ENCODE measurements around the gene CCDC78. TPM values are rescaled to one million over a fixed set of nuclear protein-coding genes. Genes with fewer than 3 reads are reported as not detected.

The CCDC78 gene
- total and polyA plus RNA-seq, 5 donors from 2014 or later: 0.37 to 2.5 (median 0.45) TPM

DNA sequence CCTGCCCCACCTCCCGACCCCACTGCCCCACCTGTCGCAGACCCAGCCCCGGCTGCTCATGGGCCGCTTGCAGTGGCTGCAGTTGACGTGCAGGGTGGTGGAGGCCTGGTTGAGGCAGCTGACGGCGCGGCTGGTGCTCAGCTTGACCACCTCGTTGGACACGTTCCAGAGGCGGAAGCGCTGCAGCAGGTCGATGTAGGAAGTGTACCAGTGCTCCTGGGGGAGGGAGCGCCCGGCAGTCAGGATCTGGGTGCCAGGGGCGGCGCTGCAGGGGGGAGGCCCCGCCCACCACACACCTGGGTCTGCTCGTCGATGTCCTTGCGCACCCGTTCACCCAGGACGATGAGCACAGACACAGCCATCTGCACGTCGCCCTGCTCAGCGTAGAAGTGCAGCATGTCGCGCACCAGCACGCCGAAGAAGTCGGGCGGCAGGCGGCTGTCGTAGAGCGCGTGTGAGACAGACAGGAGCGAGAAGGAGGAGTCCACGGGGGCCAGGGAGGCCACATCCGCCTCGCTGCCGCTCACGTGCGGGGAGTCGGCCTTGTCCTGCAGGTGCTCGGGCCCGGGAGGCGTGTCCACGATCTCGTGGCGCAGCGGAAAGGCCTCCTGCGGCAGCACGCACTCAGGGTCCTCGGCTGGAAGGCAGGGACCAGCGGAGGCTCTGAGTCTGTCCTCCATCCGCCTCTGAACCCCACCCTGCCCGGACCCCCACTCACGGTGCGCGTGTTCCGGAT is 41.1 kb downstream of the CCDC78 start:
- Histone ChIP-seq H3K36me3 (ENCODE audit: control insufficient read depth, insufficient read depth, low read length) (peaks cover 12% of the 10 kb centered on the region), H3K27me3 (ENCODE audit: control insufficient read depth, insufficient read depth, low read length) (no peaks in the 10 kb centered on the region), H3K27ac (ENCODE audit: insufficient read depth, low read length, poor library complexity, severe bottlenecking) (peak overlapping the region; percentile 73), H3K4me1 (ENCODE audit: control insufficient read depth, insufficient read depth, low read length, poor library complexity, severe bottlenecking) (peaks cover 46% of the 10 kb centered on the region), H3K9me3 (ENCODE audit: control insufficient read depth in 2 of 2, low read length in 2 of 2) (no peaks in the 10 kb centered on the region), H3K4me3 (ENCODE audit: low read depth, low read length) (no peak overlapping the region)
- DNase-seq (no peak), ATAC-seq (ENCODE audit: low read depth in 2 of 2) (no peak)
- Mint-ChIP-seq H3K9me3 (no peaks in the 10 kb centered on the region), H3K36me3 (peaks cover 3% of the 10 kb centered on the region), H3K4me1 (peaks cover 0 to 49% (median 6%) of the 10 kb centered on the region in 4 donors), H3K4me3 (no peak overlapping the region), H3K27me3 (no peaks in the 10 kb centered on the region), H3K27ac (no peak overlapping the region)

DNA sequence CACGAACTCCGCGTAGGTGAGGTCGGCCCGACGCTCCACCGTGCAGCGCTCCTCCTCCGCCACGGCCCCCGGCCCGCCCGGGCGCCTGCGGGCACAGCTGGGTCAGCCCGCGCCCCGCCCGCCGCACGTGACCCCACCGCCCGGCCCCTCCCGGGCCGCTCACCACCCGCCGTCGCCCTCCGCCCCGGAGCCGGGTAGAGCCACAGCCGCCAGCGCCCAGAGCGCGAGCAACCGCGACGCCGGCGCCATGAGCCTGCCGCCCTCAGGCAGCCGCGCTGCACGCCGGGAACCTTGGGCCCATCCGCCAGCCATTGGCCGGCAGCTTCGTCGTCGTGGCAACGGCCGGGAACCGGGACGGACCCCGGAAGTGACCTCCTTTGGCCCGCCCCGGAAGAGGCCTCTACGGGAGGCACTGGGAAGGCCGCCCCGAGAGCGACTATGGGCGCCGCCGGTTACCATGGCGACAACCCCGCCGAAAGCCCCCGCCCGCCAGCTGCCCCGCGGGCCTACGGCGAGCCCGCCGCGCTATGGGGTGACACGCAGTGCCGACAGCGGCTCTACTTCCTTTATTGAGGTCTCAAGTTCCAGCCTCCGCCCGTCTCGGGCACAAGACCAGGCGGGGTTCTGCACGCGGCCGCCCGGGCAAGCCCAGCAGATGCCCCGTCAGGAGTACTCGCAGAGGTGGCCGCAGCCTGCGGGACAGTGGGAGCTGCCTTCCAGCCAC is 42.0 kb downstream of the CCDC78 start, which contains the start of gene JMJD8:
TSS of gene JMJD8 (minus strand) at position 264 of the 724 bp plus-strand sequence. CDS start at position 249, 15 bp downstream.
- Mint-ChIP-seq H3K27me3 (no peaks in the 10 kb centered on the region), H3K36me3 (peaks cover 3% of the 10 kb centered on the region), H3K9me3 (no peaks in the 10 kb centered on the region), H3K4me1 (peaks cover 0 to 42% (median 3%) of the 10 kb centered on the region in 4 donors), H3K27ac (peak within 1 kb of the TSS in 2 of 3 donors; percentile 31 to 83), H3K4me3 (peak within 1 kb of the TSS; percentile 77 to 86 (median 82))
- Histone ChIP-seq H3K4me1 (ENCODE audit: control insufficient read depth, insufficient read depth, low read length, poor library complexity, severe bottlenecking) (peaks cover 42% of the 10 kb centered on the region), H3K27ac (ENCODE audit: insufficient read depth, low read length, poor library complexity, severe bottlenecking) (peak within 1 kb of the TSS; percentile 73), H3K4me3 (ENCODE audit: low read depth, low read length) (no peak within 1 kb of the TSS), H3K27me3 (ENCODE audit: control insufficient read depth, insufficient read depth, low read length) (no peaks in the 10 kb centered on the region), H3K9me3 (ENCODE audit: control insufficient read depth in 2 of 2, low read length in 2 of 2) (no peaks in the 10 kb centered on the region), H3K36me3 (ENCODE audit: control insufficient read depth, insufficient read depth, low read length) (peaks cover 12% of the 10 kb centered on the region)
- ATAC-seq (ENCODE audit: low read depth in 2 of 2) (peak; percentile 75 to 80), DNase-seq (peak; percentile 93 to 97 (median 96))

DNA sequence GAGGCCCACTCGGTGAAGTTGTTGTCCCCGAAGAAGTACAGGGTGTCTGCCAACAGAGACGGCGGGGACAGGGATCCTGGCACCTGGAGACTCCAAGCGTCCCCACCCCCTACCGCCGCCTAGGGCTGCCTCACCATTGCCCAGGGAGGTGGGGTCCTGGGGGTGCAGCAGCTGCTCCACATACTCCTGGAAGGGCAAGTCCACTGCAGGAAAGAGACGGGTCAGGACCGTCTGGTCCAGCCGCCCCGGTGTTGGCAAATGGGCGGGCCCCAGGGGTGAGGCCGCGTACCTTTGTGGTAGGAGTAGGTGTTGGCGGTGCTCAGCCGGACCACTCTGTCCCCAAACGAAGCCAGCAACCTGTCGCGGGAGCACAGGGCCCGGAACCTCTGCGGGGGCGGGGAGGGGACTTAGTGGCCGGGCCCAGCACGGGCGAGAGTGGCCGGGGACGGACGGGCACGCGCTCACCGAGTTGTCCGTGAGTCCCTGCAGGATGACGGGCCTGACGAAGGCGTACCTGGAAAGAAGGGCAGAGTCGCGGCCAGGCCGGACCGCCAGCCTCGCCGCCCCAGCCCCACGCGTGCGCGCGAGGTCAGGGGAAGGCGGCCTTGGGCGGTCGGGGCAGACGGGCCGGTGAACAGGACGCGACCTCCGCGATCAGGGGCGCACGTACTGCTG is 42.7 kb downstream of the CCDC78 start:
- H3K4me3 ChIP-seq (ENCODE audit: low read depth, low read length): no peak overlapping the region
- no peaks in the 10 kb centered on the region for H3K27me3 Mint-ChIP-seq
- DNase-seq (no peak), ATAC-seq (ENCODE audit: low read depth in 2 of 2) (no peak)
- H3K27ac ChIP-seq (ENCODE audit: insufficient read depth, low read length, poor library complexity, severe bottlenecking): peak overlapping the region; percentile 73
- peaks cover 3% of the 10 kb centered on the region for H3K36me3 Mint-ChIP-seq
- no peaks in the 10 kb centered on the region for H3K9me3 ChIP-seq (ENCODE audit: control insufficient read depth in 2 of 2, low read length in 2 of 2)
- peak overlapping the region in 2 of 3 donors; percentile 31 to 83 for H3K27ac Mint-ChIP-seq
- no peaks in the 10 kb centered on the region for H3K9me3 Mint-ChIP-seq
- peaks cover 0 to 38% (median 5%) of the 10 kb centered on the region in 4 donors for H3K4me1 Mint-ChIP-seq
- H3K27me3 ChIP-seq (ENCODE audit: control insufficient read depth, insufficient read depth, low read length): no peaks in the 10 kb centered on the region
- H3K4me1 ChIP-seq (ENCODE audit: control insufficient read depth, insufficient read depth, low read length, poor library complexity, severe bottlenecking): peaks cover 43% of the 10 kb centered on the region
- peaks cover 12% of the 10 kb centered on the region for H3K36me3 ChIP-seq (ENCODE audit: control insufficient read depth, insufficient read depth, low read length)
- H3K4me3 Mint-ChIP-seq: peak overlapping the region; percentile 76 to 86 (median 82)

GRCh38 chr16:682493-683395 is 43.5 kb downstream of the CCDC78 start:
- Mint-ChIP-seq H3K9me3 (no peaks in the 10 kb centered on the region), H3K36me3 (peaks cover 3% of the 10 kb centered on the region), H3K4me1 (peaks cover 0 to 38% (median 5%) of the 10 kb centered on the region in 4 donors), H3K27ac (peak overlapping the region in 2 of 3 donors; percentile 85 to 86), H3K4me3 (peak overlapping the region; percentile 76 to 86 (median 80)), H3K27me3 (no peaks in the 10 kb centered on the region)
- H3K27ac ChIP-seq (ENCODE audit: insufficient read depth, low read length, poor library complexity, severe bottlenecking): peak overlapping the region; percentile 73
- peaks cover 12% of the 10 kb centered on the region for H3K36me3 ChIP-seq (ENCODE audit: control insufficient read depth, insufficient read depth, low read length)
- H3K9me3 ChIP-seq (ENCODE audit: control insufficient read depth in 2 of 2, low read length in 2 of 2): no peaks in the 10 kb centered on the region
- H3K4me1 ChIP-seq (ENCODE audit: control insufficient read depth, insufficient read depth, low read length, poor library complexity, severe bottlenecking): peaks cover 43% of the 10 kb centered on the region
- no peak overlapping the region for H3K4me3 ChIP-seq (ENCODE audit: low read depth, low read length)
- H3K27me3 ChIP-seq (ENCODE audit: control insufficient read depth, insufficient read depth, low read length): no peaks in the 10 kb centered on the region
- no peak for DNase-seq
- no peak for ATAC-seq (ENCODE audit: low read depth in 2 of 2)

DNA sequence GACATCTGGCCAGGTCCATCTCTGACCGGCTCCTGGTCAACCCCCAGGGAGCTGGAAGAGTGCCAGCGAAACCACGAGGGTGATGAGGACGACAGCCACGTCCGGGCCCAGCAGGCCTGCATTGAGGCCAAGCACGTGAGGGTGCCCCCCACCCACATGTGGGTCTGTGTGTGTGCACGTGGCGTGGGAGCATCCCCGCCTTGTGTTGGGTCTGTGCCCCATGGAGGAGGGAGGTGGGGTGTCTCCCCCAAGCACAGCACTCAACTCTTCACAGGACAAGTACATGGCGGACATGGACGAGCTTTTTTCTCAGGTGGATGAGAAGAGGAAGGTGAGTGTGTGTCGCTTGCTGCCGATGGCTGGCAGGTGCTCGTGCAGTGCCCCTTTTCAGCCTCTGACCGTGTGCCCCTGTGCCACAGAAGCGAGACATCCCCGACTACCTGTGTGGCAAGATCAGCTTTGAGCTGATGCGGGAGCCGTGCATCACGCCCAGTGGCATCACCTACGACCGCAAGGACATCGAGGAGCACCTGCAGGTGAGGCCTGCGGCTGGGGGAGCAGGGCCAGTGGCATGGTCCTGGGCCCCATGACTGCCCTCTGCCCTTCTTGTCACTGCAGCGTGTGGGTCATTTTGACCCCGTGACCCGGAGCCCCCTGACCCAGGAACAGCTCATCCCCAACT is 44.4 kb downstream of the CCDC78 start:
- Mint-ChIP-seq H3K4me3 (peak overlapping the region; percentile 76 to 86 (median 76)), H3K27ac (peak overlapping the region in 2 of 3 donors; percentile 69 to 85), H3K4me1 (peaks cover 0 to 41% (median 5%) of the 10 kb centered on the region in 4 donors), H3K9me3 (no peaks in the 10 kb centered on the region), H3K27me3 (no peaks in the 10 kb centered on the region), H3K36me3 (peaks cover 3% of the 10 kb centered on the region)
- H3K9me3 ChIP-seq (ENCODE audit: control insufficient read depth in 2 of 2, low read length in 2 of 2): no peaks in the 10 kb centered on the region
- H3K4me3 ChIP-seq (ENCODE audit: low read depth, low read length): no peak overlapping the region
- H3K4me1 ChIP-seq (ENCODE audit: control insufficient read depth, insufficient read depth, low read length, poor library complexity, severe bottlenecking): peaks cover 43% of the 10 kb centered on the region
- H3K27me3 ChIP-seq (ENCODE audit: control insufficient read depth, insufficient read depth, low read length): no peaks in the 10 kb centered on the region
- peaks cover 9% of the 10 kb centered on the region for H3K36me3 ChIP-seq (ENCODE audit: control insufficient read depth, insufficient read depth, low read length)
- H3K27ac ChIP-seq (ENCODE audit: insufficient read depth, low read length, poor library complexity, severe bottlenecking): no peak overlapping the region
- DNase-seq: no peak
- no peak for ATAC-seq (ENCODE audit: low read depth in 2 of 2)

DNA sequence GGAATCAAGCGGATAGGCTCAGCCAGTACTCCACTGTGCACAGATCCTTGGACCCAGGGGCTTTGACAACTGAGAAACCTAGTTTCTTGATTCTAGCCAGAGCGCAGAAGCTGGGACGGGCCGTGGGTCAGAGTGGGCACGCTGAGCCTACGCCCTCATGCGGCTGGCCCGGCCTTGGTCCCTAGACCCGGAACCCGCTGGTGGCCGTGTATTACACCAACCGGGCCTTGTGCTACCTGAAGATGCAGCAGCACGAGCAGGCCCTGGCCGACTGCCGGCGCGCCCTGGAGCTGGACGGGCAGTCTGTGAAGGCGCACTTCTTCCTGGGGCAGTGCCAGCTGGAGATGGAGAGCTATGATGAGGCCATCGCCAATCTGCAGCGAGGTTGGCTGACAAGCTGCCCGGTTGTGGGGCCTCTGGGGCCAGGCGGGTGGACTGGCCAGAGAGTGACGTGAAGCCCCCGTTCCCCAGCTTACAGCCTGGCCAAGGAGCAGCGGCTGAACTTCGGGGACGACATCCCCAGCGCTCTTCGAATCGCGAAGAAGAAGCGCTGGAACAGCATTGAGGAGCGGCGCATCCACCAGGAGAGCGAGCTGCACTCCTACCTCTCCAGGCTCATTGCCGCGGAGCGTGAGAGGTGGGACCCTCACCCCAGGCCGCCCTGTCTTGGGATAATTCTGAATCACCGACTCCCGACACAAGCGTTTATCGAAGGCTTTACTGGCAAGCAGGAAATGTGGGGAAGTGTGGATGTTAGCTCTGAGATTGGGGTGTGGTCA is 45.1 kb downstream of the CCDC78 start:
- Histone ChIP-seq H3K9me3 (ENCODE audit: control insufficient read depth in 2 of 2, low read length in 2 of 2) (no peaks in the 10 kb centered on the region), H3K4me1 (ENCODE audit: control insufficient read depth, insufficient read depth, low read length, poor library complexity, severe bottlenecking) (peaks cover 43% of the 10 kb centered on the region), H3K36me3 (ENCODE audit: control insufficient read depth, insufficient read depth, low read length) (peaks cover 9% of the 10 kb centered on the region), H3K4me3 (ENCODE audit: low read depth, low read length) (peak overlapping the region; percentile 58), H3K27ac (ENCODE audit: insufficient read depth, low read length, poor library complexity, severe bottlenecking) (peak overlapping the region; percentile 81), H3K27me3 (ENCODE audit: control insufficient read depth, insufficient read depth, low read length) (no peaks in the 10 kb centered on the region)
- Mint-ChIP-seq H3K4me3 (peak overlapping the region; percentile 76 to 86 (median 76)), H3K27me3 (no peaks in the 10 kb centered on the region), H3K9me3 (no peaks in the 10 kb centered on the region), H3K27ac (peak overlapping the region in 1 of 3 donors; percentile 69), H3K4me1 (peaks cover 0 to 44% (median 5%) of the 10 kb centered on the region in 4 donors), H3K36me3 (peaks cover 3% of the 10 kb centered on the region)
- DNase-seq: no peak
- no peak for ATAC-seq (ENCODE audit: low read depth in 2 of 2)

Data from CD4-positive, CD25-positive, alpha-beta regulatory T cell (primary cell).